ENCODE data around the gene NME4.

DNA sequence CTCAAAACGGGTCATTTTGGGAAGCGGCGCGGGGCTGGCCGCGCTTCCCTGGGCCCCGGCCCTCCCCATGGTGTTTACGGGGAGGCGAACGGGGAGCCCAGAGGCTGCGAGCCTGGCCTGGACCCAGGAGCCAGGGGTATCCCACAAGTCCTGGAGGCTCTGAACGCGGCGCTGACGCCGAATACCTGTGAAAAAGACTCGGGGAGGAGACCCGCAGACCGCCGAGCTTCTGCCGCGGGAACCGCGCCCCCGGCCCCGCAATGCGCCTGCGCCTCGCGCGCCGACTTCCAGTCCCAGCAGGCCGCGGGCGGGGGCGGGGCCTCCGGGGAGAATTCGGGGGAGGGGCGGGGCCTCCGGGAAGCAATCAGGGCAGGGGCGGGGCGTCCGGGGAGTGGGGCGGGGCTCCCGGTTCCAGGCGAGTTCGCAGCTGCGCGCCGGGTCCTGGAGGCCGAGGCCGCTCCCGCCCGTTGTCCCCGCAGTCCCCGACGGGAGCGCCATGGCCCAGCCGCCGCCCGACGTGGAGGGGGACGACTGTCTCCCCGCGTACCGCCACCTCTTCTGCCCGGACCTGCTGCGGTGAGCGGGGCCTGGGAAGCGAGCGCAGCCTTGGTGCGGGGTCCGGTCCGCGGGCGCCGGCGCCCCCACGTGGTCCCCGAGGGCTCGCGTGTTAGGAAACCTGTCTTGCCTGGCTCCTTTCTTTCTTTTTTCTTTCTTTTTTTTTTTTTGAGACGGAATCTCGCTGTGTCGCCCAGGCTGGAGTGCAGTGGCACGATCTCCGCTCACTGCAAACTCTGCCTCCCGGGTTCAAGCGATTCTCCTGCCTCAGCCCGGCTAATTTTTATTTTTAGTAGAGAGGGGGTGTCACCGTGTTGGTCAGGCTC is 4.7 kb downstream of the NME4 start, which contains the start of gene DECR2:
- TF ChIP-seq, protein P1, sequence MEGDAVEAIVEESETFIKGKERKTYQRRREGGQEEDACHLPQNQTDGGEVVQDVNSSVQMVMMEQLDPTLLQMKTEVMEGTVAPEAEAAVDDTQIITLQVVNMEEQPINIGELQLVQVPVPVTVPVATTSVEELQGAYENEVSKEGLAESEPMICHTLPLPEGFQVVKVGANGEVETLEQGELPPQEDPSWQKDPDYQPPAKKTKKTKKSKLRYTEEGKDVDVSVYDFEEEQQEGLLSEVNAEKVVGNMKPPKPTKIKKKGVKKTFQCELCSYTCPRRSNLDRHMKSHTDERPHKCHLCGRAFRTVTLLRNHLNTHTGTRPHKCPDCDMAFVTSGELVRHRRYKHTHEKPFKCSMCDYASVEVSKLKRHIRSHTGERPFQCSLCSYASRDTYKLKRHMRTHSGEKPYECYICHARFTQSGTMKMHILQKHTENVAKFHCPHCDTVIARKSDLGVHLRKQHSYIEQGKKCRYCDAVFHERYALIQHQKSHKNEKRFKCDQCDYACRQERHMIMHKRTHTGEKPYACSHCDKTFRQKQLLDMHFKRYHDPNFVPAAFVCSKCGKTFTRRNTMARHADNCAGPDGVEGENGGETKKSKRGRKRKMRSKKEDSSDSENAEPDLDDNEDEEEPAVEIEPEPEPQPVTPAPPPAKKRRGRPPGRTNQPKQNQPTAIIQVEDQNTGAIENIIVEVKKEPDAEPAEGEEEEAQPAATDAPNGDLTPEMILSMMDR (conservative IDR thresholded peaks at IDR 0.05; ENCODE audit: low read depth, low read length) = peak; percentile 63
- TF ChIP-seq EZH2 (IDR thresholded peaks at IDR 0.05; ENCODE audit: borderline replicate concordance, low read depth, low read length, poor library complexity, severe bottlenecking) = no peak

Data from A673 (cell line).